K562 (cell line): Measurements from ENCODE around the gene TDRD12.
"Not testable (repeated sequence)": the region's sequence is repeated elsewhere in the genome, so short reads cannot be mapped to it uniquely, and the experiment has no call there.

Experiments used
- JUND ChIP-seq, 2 experiments: IDR thresholded peaks; 2 replicates in 1 of 2; 3 replicates in 1 of 2; pipeline ENCODE4 v1.6.1; 2011; ENCODE audit warnings: borderline replicate concordance in 2 of 2, low read depth in 2 of 2, low read length in 2 of 2, improper control_type of control experiment in 1 of 2, missing biosample characterization in 1 of 2, missing genetic modification characterization in 1 of 2, missing genetic modification reagents in 1 of 2
- NCOA2 ChIP-seq, 2 experiments: fragments of 450-650 bp; IDR thresholded peaks; 2 replicates each; pipeline ENCODE4 v1.6.1; 2018; ENCODE audit warnings: mild to moderate bottlenecking in 2 of 2, moderate library complexity in 1 of 2; ENCODE audit not compliant: partially characterized antibody in 2 of 2
- NFXL1 ChIP-seq: fragments of 450-650 bp; formaldehyde crosslinking; IDR thresholded peaks from 2 replicates; pipeline ENCODE4 v1.4.0; 2021; ENCODE audit warnings: mild to moderate bottlenecking
- RNF2 ChIP-seq: sonication (generic); IDR thresholded peaks from 2 replicates; pipeline ENCODE4 v1.6.1; 2016
- TARDBP ChIP-seq: fragments of 450-650 bp; IDR thresholded peaks from 2 replicates; pipeline ENCODE4 v1.6.1; 2016
- TBL1XR1 ChIP-seq, 2 experiments: IDR thresholded peaks; 2 replicates each; pipeline ENCODE4 v1.6.1; 2012; ENCODE audit warnings: improper control_type of control experiment in 2 of 2, low read length in 2 of 2, mild to moderate bottlenecking in 1 of 2
- ZC3H8 ChIP-seq: fragments of 450-650 bp; IDR thresholded peaks from 2 replicates; pipeline ENCODE4 v1.6.1; 2017
- ZNF699 ChIP-seq: fragments of 250-450 bp; sonication (Bioruptor Pico); IDR thresholded peaks from 2 replicates; pipeline ENCODE4 v1.8.0; 2021; ENCODE audit warnings: mild to moderate bottlenecking, moderate library complexity; ENCODE audit not compliant: insufficient replicate concordance
- TF ChIP-seq, protein P1 (sequence below): sonication (generic); formaldehyde crosslinking; IDR thresholded peaks from 2 replicates; pipeline ENCODE4 v1.4.0; 2020; ENCODE audit warnings: mild to moderate bottlenecking, missing genetic modification reagents
- TF ChIP-seq, protein P2 (sequence below), 3 experiments: IDR thresholded peaks in 2 of 3; conservative IDR thresholded peaks in 1 of 3; 2 replicates each; pipeline ENCODE4 v1.5.1; 2011 to 2012; ENCODE audit warnings: low read length in 3 of 3, mild to moderate bottlenecking in 3 of 3, control low read depth in 2 of 3, improper control_type of control experiment in 1 of 3, inconsistent platforms in 1 of 3, low read depth in 1 of 3, mixed read lengths in 1 of 3, moderate library complexity in 1 of 3; ENCODE audit not compliant: insufficient read depth in 2 of 3
- TF ChIP-seq, protein P3 (sequence below): sonication (generic); formaldehyde crosslinking; IDR thresholded peaks from 2 replicates; pipeline ENCODE4 v1.8.0; 2022; ENCODE audit warnings: mild to moderate bottlenecking, missing genetic modification reagents

- not testable (repeated sequence) for TF ChIP-seq NCOA2 (IDR thresholded peaks at IDR 0.05; ENCODE audit: partially characterized antibody in 2 of 2); RNF2; NFXL1; ZC3H8; TARDBP; ZNF699 (CRISPR knock-in tag); TBL1XR1 (IDR thresholded peaks at IDR 0.05; ENCODE audit: low read length in 2 of 2); JUND (IDR thresholded peaks at IDR 0.05; ENCODE audit: borderline replicate concordance, low read depth, low read length); JUND (tag; IDR thresholded peaks at IDR 0.05; ENCODE audit: borderline replicate concordance, low read depth, low read length)
- TF ChIP-seq, protein P1, sequence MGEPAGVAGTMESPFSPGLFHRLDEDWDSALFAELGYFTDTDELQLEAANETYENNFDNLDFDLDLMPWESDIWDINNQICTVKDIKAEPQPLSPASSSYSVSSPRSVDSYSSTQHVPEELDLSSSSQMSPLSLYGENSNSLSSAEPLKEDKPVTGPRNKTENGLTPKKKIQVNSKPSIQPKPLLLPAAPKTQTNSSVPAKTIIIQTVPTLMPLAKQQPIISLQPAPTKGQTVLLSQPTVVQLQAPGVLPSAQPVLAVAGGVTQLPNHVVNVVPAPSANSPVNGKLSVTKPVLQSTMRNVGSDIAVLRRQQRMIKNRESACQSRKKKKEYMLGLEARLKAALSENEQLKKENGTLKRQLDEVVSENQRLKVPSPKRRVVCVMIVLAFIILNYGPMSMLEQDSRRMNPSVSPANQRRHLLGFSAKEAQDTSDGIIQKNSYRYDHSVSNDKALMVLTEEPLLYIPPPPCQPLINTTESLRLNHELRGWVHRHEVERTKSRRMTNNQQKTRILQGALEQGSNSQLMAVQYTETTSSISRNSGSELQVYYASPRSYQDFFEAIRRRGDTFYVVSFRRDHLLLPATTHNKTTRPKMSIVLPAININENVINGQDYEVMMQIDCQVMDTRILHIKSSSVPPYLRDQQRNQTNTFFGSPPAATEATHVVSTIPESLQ (CRISPR knock-in tag): not testable (repeated sequence)
- TF ChIP-seq, protein P2, sequence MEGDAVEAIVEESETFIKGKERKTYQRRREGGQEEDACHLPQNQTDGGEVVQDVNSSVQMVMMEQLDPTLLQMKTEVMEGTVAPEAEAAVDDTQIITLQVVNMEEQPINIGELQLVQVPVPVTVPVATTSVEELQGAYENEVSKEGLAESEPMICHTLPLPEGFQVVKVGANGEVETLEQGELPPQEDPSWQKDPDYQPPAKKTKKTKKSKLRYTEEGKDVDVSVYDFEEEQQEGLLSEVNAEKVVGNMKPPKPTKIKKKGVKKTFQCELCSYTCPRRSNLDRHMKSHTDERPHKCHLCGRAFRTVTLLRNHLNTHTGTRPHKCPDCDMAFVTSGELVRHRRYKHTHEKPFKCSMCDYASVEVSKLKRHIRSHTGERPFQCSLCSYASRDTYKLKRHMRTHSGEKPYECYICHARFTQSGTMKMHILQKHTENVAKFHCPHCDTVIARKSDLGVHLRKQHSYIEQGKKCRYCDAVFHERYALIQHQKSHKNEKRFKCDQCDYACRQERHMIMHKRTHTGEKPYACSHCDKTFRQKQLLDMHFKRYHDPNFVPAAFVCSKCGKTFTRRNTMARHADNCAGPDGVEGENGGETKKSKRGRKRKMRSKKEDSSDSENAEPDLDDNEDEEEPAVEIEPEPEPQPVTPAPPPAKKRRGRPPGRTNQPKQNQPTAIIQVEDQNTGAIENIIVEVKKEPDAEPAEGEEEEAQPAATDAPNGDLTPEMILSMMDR (IDR thresholded peaks at IDR 0.05 in 2 of 3, conservative IDR thresholded peaks at IDR 0.05 in 1 of 3; ENCODE audit: insufficient read depth in 2 of 3, low read depth in 1 of 3, low read length in 3 of 3): not testable (repeated sequence)
- TF ChIP-seq, protein P3, sequence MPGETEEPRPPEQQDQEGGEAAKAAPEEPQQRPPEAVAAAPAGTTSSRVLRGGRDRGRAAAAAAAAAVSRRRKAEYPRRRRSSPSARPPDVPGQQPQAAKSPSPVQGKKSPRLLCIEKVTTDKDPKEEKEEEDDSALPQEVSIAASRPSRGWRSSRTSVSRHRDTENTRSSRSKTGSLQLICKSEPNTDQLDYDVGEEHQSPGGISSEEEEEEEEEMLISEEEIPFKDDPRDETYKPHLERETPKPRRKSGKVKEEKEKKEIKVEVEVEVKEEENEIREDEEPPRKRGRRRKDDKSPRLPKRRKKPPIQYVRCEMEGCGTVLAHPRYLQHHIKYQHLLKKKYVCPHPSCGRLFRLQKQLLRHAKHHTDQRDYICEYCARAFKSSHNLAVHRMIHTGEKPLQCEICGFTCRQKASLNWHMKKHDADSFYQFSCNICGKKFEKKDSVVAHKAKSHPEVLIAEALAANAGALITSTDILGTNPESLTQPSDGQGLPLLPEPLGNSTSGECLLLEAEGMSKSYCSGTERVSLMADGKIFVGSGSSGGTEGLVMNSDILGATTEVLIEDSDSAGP (CRISPR knock-in tag): not testable (repeated sequence)
Measured at GRCh38 chr19:32704006-32704405, 15.6 kb upstream of the TDRD12 start.
